ENCODE data around the gene GTPBP2.

GTPBP2 gene

DNA sequence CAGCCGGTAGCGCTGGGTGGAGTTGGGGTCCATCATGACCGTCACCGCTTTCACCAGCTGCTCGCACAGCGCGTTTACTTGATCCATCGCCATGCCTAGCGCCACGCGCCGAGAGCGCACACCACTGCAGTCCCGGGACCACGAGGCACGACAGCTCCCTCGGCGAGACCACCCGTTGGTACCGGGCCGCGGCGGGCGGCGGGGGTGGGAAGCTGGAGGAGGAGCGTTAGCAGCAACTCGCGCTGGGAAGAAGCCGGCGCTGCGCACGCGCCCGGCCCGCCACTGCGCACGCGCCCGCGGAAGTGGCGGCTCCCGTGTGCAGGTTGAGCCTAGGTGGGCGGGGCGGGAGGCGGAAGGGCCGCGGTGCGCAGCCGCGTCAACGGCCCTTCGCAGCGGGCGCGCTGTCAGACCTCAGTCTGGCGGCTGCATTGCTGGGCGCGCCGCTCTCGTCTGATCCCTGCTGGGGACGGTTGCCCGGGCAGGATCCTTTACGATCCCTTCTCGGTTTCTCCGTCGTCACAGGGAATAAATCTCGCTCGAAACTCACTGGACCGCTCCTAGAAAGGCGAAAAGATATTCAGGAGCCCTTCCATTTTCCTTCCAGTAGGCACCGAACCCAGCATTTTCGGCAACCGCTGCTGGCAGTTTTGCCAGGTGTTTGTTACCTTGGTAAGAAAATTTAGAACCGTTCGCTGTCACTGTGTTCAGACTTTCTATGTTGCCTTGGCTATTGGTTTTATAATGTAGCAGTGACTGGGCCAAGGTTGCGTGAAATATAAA lies 53.1 kb downstream of the GTPBP2 start, which contains the start of the genes POLH and XPO5:
TSS of gene POLH (plus strand) at position 414 of the 780 bp plus-strand sequence. CDS start 6,135 bp downstream, outside the sequence.
TSS of gene XPO5 (minus strand) at position 267 of the 780 bp plus-strand sequence. CDS start at position 93, 174 bp downstream.
- DNase-seq = peak; percentile 79

DNA sequence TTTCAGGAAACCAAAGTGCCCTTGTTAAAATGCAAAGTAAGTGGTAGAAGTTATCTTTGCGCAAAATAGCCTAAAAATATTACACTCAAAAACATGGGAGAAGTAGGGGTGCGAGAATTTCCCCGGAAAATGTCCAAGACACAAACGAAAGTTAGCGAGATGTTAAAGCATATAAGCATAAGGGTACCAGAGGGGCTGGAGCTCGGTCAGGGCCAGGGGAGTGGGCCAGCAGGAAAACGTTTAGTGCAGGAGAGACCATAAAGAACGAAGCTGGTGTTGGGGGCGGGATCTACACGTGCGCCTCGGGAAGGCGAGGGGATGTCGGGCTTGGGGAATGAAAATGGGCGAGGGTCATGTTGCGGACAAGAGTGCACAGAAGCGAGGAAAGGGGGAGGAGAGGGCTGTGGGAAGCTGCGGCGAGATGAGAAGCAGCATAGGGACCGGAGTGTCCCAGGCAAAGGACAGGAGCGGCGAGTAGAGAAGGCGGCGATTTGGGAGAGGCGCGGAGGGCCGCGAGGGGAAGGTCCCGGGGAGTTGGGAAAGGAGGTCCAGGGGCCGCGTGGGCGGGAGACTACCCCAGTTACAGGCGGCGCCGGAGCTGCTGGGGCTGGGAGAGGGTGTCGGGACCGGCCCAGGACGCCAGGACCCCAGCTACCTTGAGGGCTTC lies 53.8 kb downstream of the GTPBP2 start:
- no peak for DNase-seq

- DNase-seq = no peak
Measured at GRCh38 chr6:43572015-43572414, 57.0 kb downstream of the GTPBP2 start.

GRCh38 chr6:43570876-43571441 lies 58.1 kb downstream of the GTPBP2 start:
- DNase-seq = no peak

All from DMS79 (cell line).